HG03469 (cell line): ENCODE results near the gene EXOC1L.
"Not testable (repeated sequence)": the region's sequence is repeated elsewhere in the genome, so short reads cannot be mapped to it uniquely, and the experiment has no call there.

ENCODE experiments used
- ATAC-seq: cut with Tn5 transposase; IDR thresholded peaks from one replicate; pipeline ENCODE4 v1.9.1; 2021; ENCODE audit warnings: mild to moderate bottlenecking, moderate library complexity, moderate number of reproducible peaks; ENCODE audit not compliant: unreplicated experiment

Gene EXOC1L

DNA sequence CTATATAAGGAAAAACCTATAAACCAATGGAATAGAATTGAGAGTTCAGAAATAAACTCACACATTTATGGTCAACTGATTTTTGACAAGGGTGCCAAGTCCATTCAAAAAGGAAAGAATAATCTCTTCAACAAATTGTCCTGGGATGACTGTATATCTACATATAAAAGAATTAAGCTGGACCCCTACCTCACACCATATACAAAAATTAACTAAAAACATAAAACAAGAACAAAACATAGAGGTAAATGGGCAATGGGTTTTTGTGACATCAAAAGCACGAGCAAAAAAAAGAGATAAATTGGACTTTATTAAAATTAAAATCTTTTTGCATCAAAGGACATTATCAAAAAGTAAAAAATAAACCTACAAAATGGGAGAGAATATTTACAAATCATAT lies 18.3 kb downstream of the EXOC1L start:
- ATAC-seq = no peak

DNA sequence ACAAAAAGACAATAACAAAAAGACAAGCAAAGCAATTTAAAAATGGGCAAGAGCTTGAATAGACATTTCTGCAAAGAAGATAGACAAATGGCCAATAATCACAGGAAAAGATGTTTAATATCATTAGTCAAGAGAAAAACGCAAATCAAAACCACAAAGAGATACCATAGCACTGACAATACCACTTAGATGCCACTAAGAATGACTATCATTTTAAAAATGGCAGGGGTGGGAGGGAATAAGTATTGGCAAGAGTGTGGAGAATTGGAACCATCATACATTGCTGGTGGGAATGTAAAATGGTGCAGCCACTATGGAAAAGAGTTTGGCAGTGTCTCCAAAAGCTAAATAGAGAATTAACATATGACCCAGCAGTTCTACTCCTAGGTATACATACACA lies 18.8 kb downstream of the EXOC1L start:
- no peak for ATAC-seq

DNA sequence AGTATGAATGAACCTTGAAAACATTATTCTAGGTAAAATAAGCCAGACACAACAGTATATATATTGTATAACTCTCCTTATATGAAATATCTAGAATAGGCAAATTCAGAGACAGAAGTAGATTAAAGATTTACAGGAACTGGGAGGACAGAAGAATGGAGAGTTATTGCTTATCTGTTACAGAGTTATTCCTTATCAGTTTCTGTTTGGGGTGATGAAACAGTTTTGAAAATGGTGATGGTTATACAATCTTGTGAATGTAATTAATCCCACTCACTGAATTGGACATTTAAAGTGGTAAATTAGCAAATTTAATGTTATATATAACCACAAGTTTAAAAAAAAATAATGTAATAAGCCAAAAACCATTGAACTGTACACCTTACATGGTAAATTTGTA lies 19.4 kb downstream of the EXOC1L start:
- no peak for ATAC-seq

DNA sequence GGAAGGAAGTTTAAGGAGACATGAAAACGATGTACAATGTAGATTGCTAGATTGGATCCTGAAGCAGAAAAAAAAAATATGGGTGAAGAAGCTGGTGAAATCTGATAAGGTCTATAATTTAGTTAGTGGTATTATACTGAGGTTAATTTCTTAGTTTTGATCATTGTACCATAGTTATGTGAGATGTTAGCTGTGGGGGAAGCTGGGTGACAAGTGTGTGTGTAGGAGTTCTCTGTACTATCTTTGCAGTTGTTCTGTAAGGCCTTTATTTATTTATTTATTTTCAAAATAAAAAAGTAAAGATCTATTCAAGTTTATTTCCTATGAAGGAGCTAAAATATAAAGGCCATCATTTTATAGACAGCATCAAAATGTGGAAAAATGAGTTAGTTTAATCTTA lies 21.4 kb downstream of the EXOC1L start:
- no peak for ATAC-seq

DNA sequence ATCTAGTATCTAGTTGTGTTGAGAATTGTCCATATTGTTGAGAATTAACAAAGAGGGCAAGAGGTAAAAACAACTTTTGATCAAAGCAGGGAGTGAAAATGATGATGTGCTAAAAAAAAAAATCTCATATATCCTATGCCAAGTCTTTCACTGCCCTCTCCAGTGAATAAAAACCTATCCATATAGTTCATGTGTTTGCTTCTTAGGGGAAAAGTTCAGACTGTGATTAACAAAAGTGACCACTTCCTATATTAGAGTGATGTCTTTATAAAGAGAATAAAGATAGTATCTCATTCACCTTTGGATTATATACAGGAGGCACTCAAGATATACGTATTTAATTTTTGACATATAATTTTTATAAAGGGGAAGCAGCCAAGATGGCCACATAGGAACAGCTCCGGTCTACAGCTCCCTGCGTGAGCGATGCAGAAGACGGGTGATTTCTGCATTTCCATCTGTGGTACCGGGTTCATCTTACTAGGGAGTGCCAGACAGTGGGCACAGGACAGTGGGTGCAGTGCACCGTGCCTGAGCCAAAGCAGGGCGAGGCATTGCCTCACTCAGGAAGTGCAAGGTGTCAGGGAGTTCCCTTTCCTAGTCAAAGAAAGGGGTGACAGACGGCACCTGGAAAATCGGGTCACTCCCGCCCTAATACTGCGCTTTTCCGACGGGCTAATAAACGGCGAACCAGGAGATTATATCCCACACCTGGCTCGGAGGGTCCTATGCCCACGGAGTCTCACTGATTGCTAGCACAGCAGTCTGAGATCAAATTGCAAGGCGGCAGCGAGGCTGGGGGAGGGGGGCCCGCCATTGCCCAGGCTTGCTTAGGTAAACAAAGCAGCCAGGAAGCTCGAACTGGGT lies 22.0 kb downstream of the EXOC1L start:
- ATAC-seq = not testable (repeated sequence)

DNA sequence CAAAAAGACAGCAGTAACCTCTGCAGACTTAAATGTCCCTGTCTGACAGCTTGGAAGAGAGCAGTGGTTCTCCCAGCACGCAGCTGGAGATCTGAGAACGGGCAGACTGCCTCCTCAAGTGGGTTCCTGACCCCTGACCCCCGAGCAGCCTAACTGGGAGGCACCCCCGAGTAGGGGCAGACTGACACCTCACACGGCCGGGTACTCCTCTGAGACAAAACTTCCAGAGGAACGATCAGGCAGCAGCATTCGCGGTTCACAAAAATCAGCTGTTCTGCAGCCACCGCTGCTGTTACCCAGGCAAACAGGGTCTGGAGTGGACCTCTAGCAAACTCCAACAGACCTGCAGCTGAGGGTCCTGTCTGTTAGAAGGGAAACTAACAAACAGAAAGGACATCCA lies 22.7 kb downstream of the EXOC1L start:
- not testable (repeated sequence) for ATAC-seq

DNA sequence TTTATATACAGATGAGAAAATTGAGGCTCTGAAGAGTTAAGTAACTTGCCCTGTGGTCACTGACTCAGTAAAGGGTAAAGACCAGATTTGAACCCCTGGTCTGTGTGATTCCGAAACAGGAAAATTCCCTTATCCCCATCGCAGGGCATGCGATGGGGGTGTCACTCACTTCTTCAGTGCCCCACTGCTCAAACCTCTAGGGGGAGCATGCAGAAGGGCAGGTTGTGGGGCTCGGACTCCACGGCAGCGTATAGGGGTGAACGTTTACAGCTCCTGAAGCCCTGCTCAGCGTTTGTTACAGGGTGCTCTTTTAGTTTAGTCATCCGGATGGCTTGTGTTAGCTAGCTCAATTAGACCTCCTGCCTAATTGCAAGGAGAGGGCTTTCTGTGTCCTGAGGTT lies 30.1 kb downstream of the EXOC1L start:
- no peak for ATAC-seq

DNA sequence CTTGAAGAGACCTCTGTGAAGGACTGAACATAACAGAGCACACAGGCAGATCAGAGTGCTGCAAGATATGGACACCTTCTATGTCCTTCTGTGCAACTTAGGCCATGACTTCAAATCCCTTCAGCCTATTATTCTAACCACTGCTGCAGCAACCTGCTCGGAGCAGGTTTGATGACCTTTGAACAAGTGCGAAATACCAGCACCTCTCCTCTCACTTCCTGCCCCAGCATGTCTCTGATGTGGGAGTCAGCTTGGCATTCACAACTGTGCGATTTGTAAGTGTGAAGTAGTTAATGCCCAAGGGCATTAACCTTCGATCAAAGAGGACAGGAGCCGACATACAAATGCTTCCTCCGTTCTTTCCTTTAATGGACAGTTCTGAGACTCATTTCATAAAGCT lies 32.3 kb downstream of the EXOC1L start:
- no peak for ATAC-seq

DNA sequence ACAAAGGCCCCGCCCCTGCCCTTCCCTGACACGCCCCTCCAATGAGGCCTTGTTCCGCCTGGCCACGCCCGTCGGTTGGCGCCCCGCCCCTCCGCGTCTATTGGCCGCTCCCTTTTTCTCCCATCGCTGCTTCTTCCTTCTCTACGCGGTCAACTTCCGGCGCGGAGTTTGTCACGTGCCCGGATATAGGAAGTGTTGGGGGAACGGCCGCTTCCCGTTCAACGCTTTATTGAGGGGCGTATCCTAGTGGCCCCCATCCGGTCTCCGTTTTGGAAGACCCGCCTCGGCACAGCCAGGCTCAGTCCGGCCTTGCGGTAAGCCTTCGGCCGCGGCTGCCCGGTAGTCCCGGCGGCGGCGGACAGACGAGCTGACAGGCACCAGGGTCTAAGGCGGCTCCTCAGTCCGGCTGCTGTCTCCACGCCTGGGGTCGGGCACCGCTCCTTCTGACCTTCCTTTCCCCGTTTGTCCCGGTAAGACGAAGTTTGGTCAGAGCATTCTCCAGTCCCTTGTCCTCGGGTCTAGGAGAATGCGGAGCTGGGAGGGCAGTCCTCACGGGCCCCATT lies 34.0 kb downstream of the EXOC1L start, which contains the start of gene EXOC1:
TSS of gene EXOC1 (plus strand) at position 165 of the 563 bp plus-strand sequence. CDS start 4,676 bp downstream, outside the sequence.
- ATAC-seq = peak; percentile 96

DNA sequence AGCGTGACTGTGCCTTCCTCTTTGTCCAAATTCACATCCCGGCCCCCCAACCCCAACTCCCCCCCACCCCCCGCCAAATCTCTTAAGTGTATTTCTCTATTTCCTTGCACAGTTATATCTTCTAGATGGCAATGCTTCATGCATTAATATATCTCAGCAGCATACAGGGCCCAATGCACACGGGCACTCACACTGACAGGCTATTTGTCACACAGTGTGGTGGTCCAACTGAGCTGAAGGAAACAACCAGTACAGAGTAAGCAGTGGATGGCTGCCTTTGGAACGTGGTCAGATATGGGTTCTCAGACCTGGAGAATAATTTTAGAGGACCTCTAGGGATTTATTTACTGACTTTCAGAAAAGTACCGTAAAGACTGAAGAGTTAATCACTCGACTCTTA lies 34.5 kb downstream of the EXOC1L start:
- no peak for ATAC-seq

DNA sequence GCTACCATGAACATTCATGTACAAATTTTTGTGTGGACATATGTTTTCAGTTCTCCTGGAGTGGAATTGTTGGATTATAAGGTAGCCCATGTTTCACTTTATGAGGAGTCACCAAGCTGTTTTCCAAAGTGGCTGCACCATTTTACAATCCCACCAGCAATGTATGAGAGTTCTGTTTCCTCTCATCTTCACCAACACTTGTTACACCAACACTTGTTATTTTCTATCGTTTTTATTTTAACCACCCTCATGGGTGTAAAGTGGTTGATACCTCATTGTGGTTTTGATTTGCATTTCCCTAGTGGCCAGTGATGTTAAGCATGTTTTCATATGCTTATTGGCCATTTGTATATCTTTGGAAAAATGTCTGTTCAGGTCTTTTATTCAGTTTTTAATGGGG lies 38.0 kb downstream of the EXOC1L start:
- no peak for ATAC-seq

DNA sequence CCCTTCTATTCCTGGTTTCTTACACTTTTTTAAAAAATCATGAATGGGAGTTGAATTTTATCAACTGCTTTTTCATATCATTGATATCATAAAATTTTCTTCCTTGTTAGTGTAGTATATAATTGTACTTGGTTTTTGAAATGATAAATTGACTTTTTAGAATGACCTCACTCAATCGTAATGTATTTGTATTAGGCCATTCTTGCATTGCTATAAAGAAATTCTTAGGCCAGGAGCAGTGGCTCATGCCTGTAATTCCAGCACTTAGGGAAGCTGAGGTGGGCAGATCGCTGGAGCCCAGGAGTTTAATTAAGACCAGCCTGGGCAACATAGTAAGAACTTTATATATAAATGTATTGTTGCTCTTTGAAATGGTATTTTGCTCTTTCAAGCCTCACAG lies 40.1 kb downstream of the EXOC1L start:
- ATAC-seq = no peak

DNA sequence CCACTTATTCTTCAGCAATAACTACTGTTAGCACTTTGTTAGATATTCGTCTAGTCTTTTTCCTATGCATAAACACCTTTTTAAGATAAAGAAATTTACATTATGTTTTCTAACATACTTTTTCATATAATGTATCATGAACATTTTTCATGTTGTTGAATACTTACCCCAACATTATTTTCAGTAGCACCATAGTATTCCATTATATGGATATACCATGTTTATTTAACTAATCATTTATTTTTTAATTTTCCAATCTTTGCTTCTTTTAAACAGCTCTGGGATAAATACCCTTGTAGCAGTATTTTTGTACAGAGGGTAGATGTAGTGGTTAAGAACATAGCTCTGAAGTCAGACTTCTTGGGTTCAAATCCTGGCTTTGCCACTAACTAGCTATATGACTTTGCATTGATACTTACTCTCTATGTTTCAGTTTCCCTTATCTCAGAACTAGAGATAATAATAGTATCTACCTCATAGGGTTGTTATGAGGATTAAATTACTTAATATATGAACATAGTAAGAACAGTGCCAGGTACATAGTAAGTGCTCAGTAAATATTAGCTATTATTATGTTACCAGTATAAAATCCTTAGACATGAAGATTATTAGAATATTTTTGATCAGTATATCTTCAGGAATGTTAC lies 45.1 kb downstream of the EXOC1L start:
- ATAC-seq = no peak

DNA sequence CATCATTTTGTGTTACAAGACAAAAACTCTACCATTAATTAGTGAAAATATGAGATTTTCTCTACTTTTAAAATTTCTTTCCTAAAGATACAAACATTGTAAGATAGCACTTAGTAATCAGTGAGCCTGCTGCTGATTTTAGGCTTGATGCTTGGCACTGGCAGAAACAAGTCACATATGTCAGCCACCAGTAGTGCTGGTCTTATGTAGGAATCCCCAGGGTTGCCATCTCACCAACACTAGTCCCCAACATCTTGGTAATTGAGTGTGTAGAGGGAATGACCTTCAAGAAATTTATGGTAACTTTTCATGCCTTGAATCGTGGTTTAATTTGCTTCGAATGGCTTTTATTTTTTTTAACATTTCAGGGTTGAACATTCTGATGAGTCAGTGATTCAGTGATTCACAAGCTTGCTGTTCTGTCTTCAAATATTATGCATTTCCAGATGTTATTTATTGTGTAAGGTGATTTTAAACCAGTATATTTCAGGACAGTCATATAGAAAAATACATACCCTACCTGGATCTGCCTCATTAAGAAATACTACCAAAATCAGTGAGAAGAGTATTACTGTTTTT lies 45.7 kb downstream of the EXOC1L start:
- no peak for ATAC-seq

DNA sequence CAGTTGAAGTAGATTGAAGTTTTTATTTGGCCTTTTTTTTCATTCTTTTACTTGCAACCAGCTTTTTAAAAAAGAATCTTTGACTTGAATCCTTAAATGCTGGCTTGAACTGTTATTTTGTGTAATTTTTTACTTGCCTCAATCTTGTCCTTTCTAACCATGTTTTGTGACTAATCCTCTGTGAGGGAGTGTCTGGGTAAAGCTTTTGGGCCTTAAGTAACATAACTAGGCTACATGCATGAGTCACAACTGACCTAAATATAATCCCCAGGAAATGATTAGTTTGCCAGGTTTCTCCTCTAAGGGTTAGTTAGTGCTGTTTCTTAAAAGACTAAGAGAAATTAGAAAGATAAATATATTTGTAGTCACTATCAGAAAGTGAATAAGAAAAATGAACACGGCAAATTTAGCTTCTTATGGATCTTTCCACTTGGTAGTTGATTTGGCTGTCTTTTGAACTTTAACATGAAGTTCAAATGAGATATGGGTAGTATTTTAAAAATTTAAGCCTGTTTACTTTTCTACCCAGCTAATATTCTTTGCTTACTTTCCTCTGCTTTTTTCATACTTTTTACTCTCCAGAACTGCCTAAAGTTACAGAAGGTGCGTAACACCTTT lies 46.8 kb downstream of the EXOC1L start:
- ATAC-seq = peak; percentile 82

DNA sequence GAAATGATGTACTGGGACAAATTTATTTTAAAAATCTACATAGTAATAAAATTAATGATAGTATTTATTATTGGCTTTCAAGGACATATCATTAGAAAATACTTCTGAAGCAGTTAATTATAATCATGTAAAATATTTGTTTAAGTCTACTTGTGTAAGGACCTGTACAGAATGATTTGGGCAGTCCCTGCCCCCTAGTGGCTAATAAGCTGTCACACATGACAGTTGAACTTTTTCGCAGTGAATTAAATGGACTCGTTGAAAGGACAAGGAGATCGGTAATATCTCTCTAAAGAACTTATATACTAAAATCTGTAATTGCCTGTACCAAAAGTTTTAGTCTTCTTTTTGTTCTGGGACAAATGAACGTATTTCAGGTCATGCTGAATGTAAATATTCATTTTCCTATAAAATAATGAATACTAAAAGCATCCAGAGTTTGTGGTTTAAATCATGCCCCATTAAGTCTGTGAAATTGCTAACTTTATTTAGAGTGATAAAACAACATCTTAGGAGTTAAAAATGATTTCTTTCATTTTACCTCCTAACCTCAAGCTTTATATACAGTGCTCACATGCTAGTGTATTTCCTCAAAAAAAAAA lies 47.5 kb downstream of the EXOC1L start:
- no peak for ATAC-seq

DNA sequence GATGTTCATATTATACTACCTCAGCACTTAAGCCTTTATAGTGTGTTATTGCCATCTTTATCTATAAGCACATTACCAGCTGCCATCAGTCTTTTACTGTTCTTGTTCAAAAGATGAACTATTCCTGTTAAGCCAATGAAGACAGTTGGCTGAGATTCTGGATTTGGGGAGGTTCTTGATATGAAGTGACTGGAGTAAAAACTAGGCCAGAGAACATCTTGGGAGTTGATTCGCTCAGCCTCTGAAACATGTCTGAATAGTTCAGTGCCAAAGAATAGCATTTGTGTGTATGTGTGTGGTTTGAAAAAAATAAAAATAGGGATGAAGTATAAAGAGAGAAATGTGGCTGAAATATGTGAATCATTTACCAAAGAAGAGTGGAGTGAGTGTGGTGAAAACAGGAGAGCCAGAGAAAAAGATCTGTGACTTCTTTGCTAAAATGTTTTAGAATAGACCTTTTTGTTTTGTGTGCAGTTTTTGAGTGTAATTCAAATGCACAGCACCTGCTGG lies 49.0 kb downstream of the EXOC1L start:
- ATAC-seq = no peak

DNA sequence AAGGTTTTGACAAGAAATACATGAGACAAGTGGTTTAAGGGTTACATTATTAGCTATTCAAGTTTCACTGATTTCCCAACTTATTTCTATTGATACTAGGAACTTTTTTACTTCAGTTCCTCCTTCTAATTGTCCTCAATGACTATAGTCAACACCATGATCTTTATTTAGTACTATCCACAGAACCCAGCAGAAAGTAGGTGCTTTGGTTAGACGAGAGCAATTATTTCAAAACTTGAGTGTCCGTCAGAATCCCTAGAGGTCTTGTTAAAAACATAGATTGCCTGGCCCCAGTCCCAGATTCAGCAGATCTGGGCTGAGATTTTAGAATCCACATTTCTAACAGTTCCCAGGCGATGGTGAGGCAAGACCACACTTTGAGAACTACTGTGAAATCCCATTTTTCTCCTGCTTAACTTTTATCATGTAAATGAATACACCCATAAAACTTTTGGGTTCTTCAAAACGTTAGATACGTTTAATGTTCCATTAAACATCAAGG lies 51.8 kb downstream of the EXOC1L start:
- ATAC-seq = no peak

DNA sequence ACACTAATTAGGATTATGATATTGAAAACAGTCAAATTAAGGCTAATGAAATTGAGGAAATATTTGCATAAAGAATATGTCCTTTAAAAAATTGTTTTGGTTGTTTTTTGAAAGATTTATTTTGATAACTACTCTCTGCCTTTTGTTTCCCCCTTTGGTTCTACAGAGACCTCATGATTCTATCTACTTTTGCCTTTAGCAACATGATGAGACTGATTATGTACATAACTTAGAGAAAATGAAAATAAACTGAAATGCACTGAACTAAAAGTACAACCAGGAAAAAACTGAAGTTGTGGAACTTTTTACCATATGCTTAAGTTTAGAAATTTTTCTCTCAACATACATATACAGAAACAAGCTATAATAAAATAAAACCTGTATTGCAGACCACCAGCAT lies 55.2 kb downstream of the EXOC1L start:
- ATAC-seq = no peak

DNA sequence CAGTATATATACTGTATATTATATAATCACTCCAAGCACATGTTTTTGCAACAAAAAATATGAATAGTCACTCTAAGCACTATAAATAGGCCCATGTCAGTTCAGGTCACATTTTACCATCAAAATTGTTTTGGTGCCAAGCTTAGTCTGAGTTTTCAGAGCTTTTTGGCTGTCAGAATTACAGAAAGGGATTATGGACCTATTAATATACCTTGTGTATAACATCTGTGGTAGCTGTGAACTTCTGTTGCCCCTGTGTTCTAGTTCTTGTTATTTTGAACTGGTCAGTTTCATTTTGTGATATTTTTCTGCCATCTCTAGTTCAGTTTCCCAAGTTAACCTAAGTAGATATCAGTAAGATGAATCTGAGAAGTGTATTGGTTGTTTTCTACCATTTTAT lies 56.8 kb downstream of the EXOC1L start:
- ATAC-seq = no peak
